ENCODE results near the gene ATP10D.

Gene ATP10D

DNA sequence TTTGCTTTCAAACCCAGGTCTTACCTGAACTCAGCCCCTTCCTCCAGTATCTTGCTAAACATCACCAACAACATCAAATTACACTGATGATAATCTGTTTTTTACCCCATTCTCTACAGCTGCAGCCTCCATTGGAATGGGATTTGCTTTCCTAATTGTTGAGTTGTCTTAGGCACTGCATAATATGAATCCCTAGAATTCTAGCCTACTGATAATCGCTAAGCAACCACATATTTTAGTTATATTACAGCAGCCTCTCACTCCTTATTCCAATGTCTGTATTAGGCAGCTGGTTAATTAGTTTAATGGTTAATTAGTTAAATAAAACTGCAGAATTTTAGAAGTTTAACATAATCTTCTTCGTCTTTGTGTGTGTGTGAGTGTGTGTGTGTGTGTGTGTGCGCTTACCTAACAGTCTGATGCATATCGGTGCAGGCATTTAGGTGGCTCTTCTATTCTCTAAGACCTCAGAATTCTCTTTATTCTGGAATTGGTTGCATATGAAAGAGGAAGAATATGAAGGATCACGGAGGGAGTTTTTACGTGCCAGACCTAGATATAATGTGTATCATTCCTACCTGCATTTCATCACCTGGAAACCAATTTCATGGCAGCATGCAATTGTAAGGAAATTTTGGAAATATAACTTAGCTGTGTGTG is 16.2 kb upstream of the ATP10D start:
- Histone ChIP-seq H2BK120ac (ENCODE audit: low read depth, low read length) (no peak overlapping the region), H4K91ac (ENCODE audit: low read depth, low read length, poor library complexity) (no peak overlapping the region), H3K9me3 (replicated peaks in 1 of 2; ENCODE audit: control insufficient read depth in 2 of 2, insufficient read depth in 1 of 2, low read depth in 1 of 2, low read length in 2 of 2) (no peaks in the 10 kb centered on the region), H4K8ac (ENCODE audit: low read depth, low read length) (no peak overlapping the region), H2BK5ac (ENCODE audit: low read length) (no peak overlapping the region), H3K4ac (ENCODE audit: low read length) (no peak overlapping the region), H2BK12ac (ENCODE audit: low read length) (no peak overlapping the region), H3K18ac (ENCODE audit: low read length) (no peak overlapping the region), H3K4me2 (ENCODE audit: insufficient read depth, low read length, poor library complexity, severe bottlenecking) (no peak overlapping the region), H2AFZ (ENCODE audit: low read length) (no peak overlapping the region), H3K27me3 (ENCODE audit: control insufficient read depth in 3 of 3, insufficient read depth in 3 of 3, low read depth in 1 of 3, low read length in 3 of 3) (peaks cover 0 to 16% (median 0%) of the 10 kb centered on the region in 3 experiments), H2BK15ac (ENCODE audit: low read length) (no peak overlapping the region), H3K4me1 (ENCODE audit: control insufficient read depth in 2 of 2, insufficient read depth in 1 of 2, low read depth in 1 of 2, low read length in 2 of 2) (peaks cover 0 to 5% of the 10 kb centered on the region in 2 donors), H2AK5ac (ENCODE audit: low read depth, low read length) (no peak overlapping the region), H3K27ac (replicated peaks; ENCODE audit: low read length) (no peak overlapping the region), H3K9ac (ENCODE audit: low read depth, low read length, poor library complexity) (no peak overlapping the region), H3K36me3 (replicated peaks in 1 of 2; ENCODE audit: control insufficient read depth in 2 of 2, insufficient read depth in 2 of 2, low read length in 2 of 2) (no peaks in the 10 kb centered on the region), H3K23ac (ENCODE audit: low read depth, low read length, poor library complexity) (no peak overlapping the region), H3K4me3 (ENCODE audit: low read length in 2 of 2) (no peak overlapping the region), H3K79me1 (ENCODE audit: low read depth, low read length) (no peaks in the 10 kb centered on the region), H3K14ac (ENCODE audit: low read length) (no peak overlapping the region)
- DNase-seq (ENCODE audit: low spot score), result no peak
- no CpG with 5 or more reads among the region's 6 CpGs for WGBS, 2 donors (ENCODE audit: extremely low coverage in 2 of 2, insufficient read length in 2 of 2, insufficient replicate concordance in 1 of 2)

DNA sequence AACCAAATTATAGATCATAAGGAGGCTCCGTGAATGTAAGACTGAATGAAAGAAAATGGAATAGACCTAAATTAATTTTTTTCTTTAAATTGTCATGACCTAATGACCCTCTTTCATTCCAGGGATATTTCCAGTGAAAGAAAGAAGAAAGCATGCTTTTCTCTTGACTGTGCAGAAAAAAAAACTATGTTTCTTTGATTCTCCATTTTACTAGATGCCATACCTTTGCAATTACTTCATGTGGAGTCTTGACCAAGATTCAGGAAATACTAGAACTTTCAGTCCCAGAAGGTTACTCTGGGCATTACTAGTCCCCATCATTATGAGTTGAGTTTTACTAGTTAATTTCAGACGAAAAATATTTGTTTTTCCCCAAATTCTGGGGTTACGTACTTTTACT is 15.1 kb upstream of the ATP10D start:
- H2BK120ac ChIP-seq (ENCODE audit: low read depth, low read length), result no peak overlapping the region
- no peak overlapping the region for H4K8ac ChIP-seq (ENCODE audit: low read depth, low read length)
- H3K18ac ChIP-seq (ENCODE audit: low read length), result no peak overlapping the region
- H3K4ac ChIP-seq (ENCODE audit: low read length), result no peak overlapping the region
- H3K9me3 ChIP-seq (replicated peaks in 1 of 2; ENCODE audit: control insufficient read depth in 2 of 2, insufficient read depth in 1 of 2, low read depth in 1 of 2, low read length in 2 of 2), result no peaks in the 10 kb centered on the region
- no peak overlapping the region for H2BK5ac ChIP-seq (ENCODE audit: low read length)
- peaks cover 0 to 5% of the 10 kb centered on the region in 2 donors for H3K4me1 ChIP-seq (ENCODE audit: control insufficient read depth in 2 of 2, insufficient read depth in 1 of 2, low read depth in 1 of 2, low read length in 2 of 2)
- no peaks in the 10 kb centered on the region for H3K36me3 ChIP-seq (replicated peaks in 1 of 2; ENCODE audit: control insufficient read depth in 2 of 2, insufficient read depth in 2 of 2, low read length in 2 of 2)
- no peak overlapping the region for H2AFZ ChIP-seq (ENCODE audit: low read length)
- no peak overlapping the region for H2BK12ac ChIP-seq (ENCODE audit: low read length)
- peaks cover 0 to 16% (median 0%) of the 10 kb centered on the region in 3 experiments for H3K27me3 ChIP-seq (ENCODE audit: control insufficient read depth in 3 of 3, insufficient read depth in 3 of 3, low read depth in 1 of 3, low read length in 3 of 3)
- H3K79me1 ChIP-seq (ENCODE audit: low read depth, low read length), result no peaks in the 10 kb centered on the region
- no peak for DNase-seq (ENCODE audit: low spot score)
- no peak overlapping the region for H4K91ac ChIP-seq (ENCODE audit: low read depth, low read length, poor library complexity)
- H2BK15ac ChIP-seq (ENCODE audit: low read length), result no peak overlapping the region
- H3K23ac ChIP-seq (ENCODE audit: low read depth, low read length, poor library complexity), result no peak overlapping the region
- H3K27ac ChIP-seq (replicated peaks; ENCODE audit: low read length), result no peak overlapping the region
- WGBS, 2 donors (ENCODE audit: extremely low coverage in 2 of 2, insufficient read length in 2 of 2, insufficient replicate concordance in 1 of 2), result no CpG with 5 or more reads among the region's 3 CpGs
- H3K14ac ChIP-seq (ENCODE audit: low read length), result no peak overlapping the region
- H3K9ac ChIP-seq (ENCODE audit: low read depth, low read length, poor library complexity), result no peak overlapping the region
- H3K4me3 ChIP-seq (ENCODE audit: low read length in 2 of 2), result no peak overlapping the region
- H2AK5ac ChIP-seq (ENCODE audit: low read depth, low read length), result no peak overlapping the region
- no peak overlapping the region for H3K4me2 ChIP-seq (ENCODE audit: insufficient read depth, low read length, poor library complexity, severe bottlenecking)

DNA sequence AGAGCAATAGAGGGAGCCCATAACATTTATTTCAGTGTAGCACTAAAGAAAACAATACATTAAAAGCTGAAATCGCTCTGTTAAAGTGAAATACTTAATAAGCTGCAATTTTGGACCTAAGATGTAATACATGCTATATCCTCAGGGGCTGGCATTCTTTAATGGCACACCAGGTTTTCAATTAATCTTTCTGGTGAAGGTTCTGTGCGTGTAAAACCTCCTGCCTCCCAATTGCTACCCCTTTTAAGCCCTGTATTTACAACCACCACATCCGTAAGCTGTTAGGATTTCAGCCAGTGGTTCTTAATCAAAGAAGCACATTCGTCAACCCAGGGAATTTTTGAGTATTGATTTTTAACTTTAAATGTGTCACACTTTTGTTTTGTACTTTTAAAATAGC is 14.0 kb upstream of the ATP10D start:
- no CpG with 5 or more reads among the region's 4 CpGs for WGBS, 2 donors (ENCODE audit: extremely low coverage in 2 of 2, insufficient read length in 2 of 2, insufficient replicate concordance in 1 of 2)
- H4K91ac ChIP-seq (ENCODE audit: low read depth, low read length, poor library complexity), result no peak overlapping the region

GRCh38 chr4:47471591-47471990 is 13.5 kb upstream of the ATP10D start:
- H3K4me3 ChIP-seq (ENCODE audit: low read length in 2 of 2), result no peak overlapping the region
- no peak overlapping the region for H3K27ac ChIP-seq (replicated peaks; ENCODE audit: low read length)
- WGBS, 2 donors (ENCODE audit: extremely low coverage in 2 of 2, insufficient read length in 2 of 2, insufficient replicate concordance in 1 of 2), result no CpG with 5 or more reads among the region's 2 CpGs
- no peak overlapping the region for H3K4ac ChIP-seq (ENCODE audit: low read length)
- no peak overlapping the region for H2AK5ac ChIP-seq (ENCODE audit: low read depth, low read length)
- H3K9me3 ChIP-seq (replicated peaks in 1 of 2; ENCODE audit: control insufficient read depth in 2 of 2, insufficient read depth in 1 of 2, low read depth in 1 of 2, low read length in 2 of 2), result no peaks in the 10 kb centered on the region
- H3K4me1 ChIP-seq (ENCODE audit: control insufficient read depth in 2 of 2, insufficient read depth in 1 of 2, low read depth in 1 of 2, low read length in 2 of 2), result peaks cover 0 to 7% of the 10 kb centered on the region in 2 donors
- H4K8ac ChIP-seq (ENCODE audit: low read depth, low read length), result no peak overlapping the region
- H3K14ac ChIP-seq (ENCODE audit: low read length), result no peak overlapping the region
- no peak overlapping the region for H4K91ac ChIP-seq (ENCODE audit: low read depth, low read length, poor library complexity)
- H3K79me1 ChIP-seq (ENCODE audit: low read depth, low read length), result no peaks in the 10 kb centered on the region
- no peak overlapping the region for H2BK15ac ChIP-seq (ENCODE audit: low read length)
- no peak overlapping the region for H3K4me2 ChIP-seq (ENCODE audit: insufficient read depth, low read length, poor library complexity, severe bottlenecking)
- no peaks in the 10 kb centered on the region for H3K36me3 ChIP-seq (replicated peaks in 1 of 2; ENCODE audit: control insufficient read depth in 2 of 2, insufficient read depth in 2 of 2, low read length in 2 of 2)
- no peak overlapping the region for H3K18ac ChIP-seq (ENCODE audit: low read length)
- no peak overlapping the region for H2AFZ ChIP-seq (ENCODE audit: low read length)
- no peak for DNase-seq (ENCODE audit: low spot score)
- no peak overlapping the region for H2BK5ac ChIP-seq (ENCODE audit: low read length)
- no peak overlapping the region for H2BK12ac ChIP-seq (ENCODE audit: low read length)
- no peak overlapping the region for H3K23ac ChIP-seq (ENCODE audit: low read depth, low read length, poor library complexity)
- no peak overlapping the region for H2BK120ac ChIP-seq (ENCODE audit: low read depth, low read length)
- H3K9ac ChIP-seq (ENCODE audit: low read depth, low read length, poor library complexity), result no peak overlapping the region
- peaks cover 0 to 4% (median 0%) of the 10 kb centered on the region in 3 experiments for H3K27me3 ChIP-seq (ENCODE audit: control insufficient read depth in 3 of 3, insufficient read depth in 3 of 3, low read depth in 1 of 3, low read length in 3 of 3)

More for the DNA sequence above, 14.0 kb upstream of the ATP10D start:
- Histone ChIP-seq H3K18ac (ENCODE audit: low read length) (no peak overlapping the region), H3K27ac (replicated peaks; ENCODE audit: low read length) (no peak overlapping the region), H3K9ac (ENCODE audit: low read depth, low read length, poor library complexity) (no peak overlapping the region), H2BK120ac (ENCODE audit: low read depth, low read length) (no peak overlapping the region), H2BK12ac (ENCODE audit: low read length) (no peak overlapping the region), H2AK5ac (ENCODE audit: low read depth, low read length) (no peak overlapping the region), H3K27me3 (ENCODE audit: control insufficient read depth in 3 of 3, insufficient read depth in 3 of 3, low read depth in 1 of 3, low read length in 3 of 3) (peaks cover 0 to 8% (median 0%) of the 10 kb centered on the region in 3 experiments), H3K14ac (ENCODE audit: low read length) (no peak overlapping the region), H3K79me1 (ENCODE audit: low read depth, low read length) (no peaks in the 10 kb centered on the region), H3K4me1 (ENCODE audit: control insufficient read depth in 2 of 2, insufficient read depth in 1 of 2, low read depth in 1 of 2, low read length in 2 of 2) (peaks cover 0 to 7% of the 10 kb centered on the region in 2 donors), H3K4me3 (ENCODE audit: low read length in 2 of 2) (no peak overlapping the region), H3K4ac (ENCODE audit: low read length) (no peak overlapping the region), H2AFZ (ENCODE audit: low read length) (no peak overlapping the region), H3K4me2 (ENCODE audit: insufficient read depth, low read length, poor library complexity, severe bottlenecking) (no peak overlapping the region), H4K8ac (ENCODE audit: low read depth, low read length) (no peak overlapping the region), H3K9me3 (replicated peaks in 1 of 2; ENCODE audit: control insufficient read depth in 2 of 2, insufficient read depth in 1 of 2, low read depth in 1 of 2, low read length in 2 of 2) (no peaks in the 10 kb centered on the region), H2BK15ac (ENCODE audit: low read length) (no peak overlapping the region), H3K36me3 (replicated peaks in 1 of 2; ENCODE audit: control insufficient read depth in 2 of 2, insufficient read depth in 2 of 2, low read length in 2 of 2) (no peaks in the 10 kb centered on the region), H2BK5ac (ENCODE audit: low read length) (no peak overlapping the region), H3K23ac (ENCODE audit: low read depth, low read length, poor library complexity) (no peak overlapping the region)
- no peak for DNase-seq (ENCODE audit: low spot score)

Measured in neuronal stem cell (in vitro differentiated cells).